SK-N-SH (cell line): ENCODE data around the gene RAB20.

Source experiments
- CTCF ChIP-seq: fragments of 200-600 bp; sonication (generic); IDR thresholded peaks from 2 replicates; pipeline ENCODE4 v1.6.1; 2017; ENCODE audit warnings: antibody characterized with exemption, mild to moderate bottlenecking, moderate library complexity
- EP300 ChIP-seq, 2 experiments: IDR thresholded peaks; 2 replicates each; pipeline versions ENCODE4 v1.4.0 to v1.6.1; 2012; ENCODE audit warnings: borderline replicate concordance in 1 of 2, low read depth in 1 of 2, low read length in 1 of 2
- EZH2phosphoT487 ChIP-seq: fragments of 200-600 bp; sonication (generic); IDR thresholded peaks from 2 replicates; pipeline ENCODE4 v1.6.1; 2017; ENCODE audit warnings: low read depth, mixed run types, mild to moderate bottlenecking, antibody characterized with exemption, moderate library complexity, borderline replicate concordance
- FOXJ3 ChIP-seq: sonication (generic); formaldehyde crosslinking; IDR thresholded peaks from 2 replicates; pipeline ENCODE4 v1.5.1; 2020; ENCODE audit warnings: mild to moderate bottlenecking, missing genetic modification reagents
- FOXM1 ChIP-seq: IDR thresholded peaks from 2 replicates; pipeline ENCODE4 v1.4.0; 2012; ENCODE audit warnings: low read depth, mild to moderate bottlenecking
- MXI1 ChIP-seq: IDR thresholded peaks from 2 replicates; pipeline ENCODE4 v1.6.1; 2012; ENCODE audit warnings: mild to moderate bottlenecking, low read depth, low read length, improper control_type of control experiment
- NFIC ChIP-seq: IDR thresholded peaks from 2 replicates; pipeline ENCODE4 v1.4.0; 2012; ENCODE audit warnings: borderline replicate concordance
- NRF1 ChIP-seq: IDR thresholded peaks from 2 replicates; pipeline ENCODE4 v1.6.1; 2012; ENCODE audit warnings: low read depth, mild to moderate bottlenecking, low read length
- RAD21 ChIP-seq: IDR thresholded peaks from 2 replicates; pipeline ENCODE4 v1.6.1; 2012; ENCODE audit warnings: mild to moderate bottlenecking, low read length
- RFX5 ChIP-seq: IDR thresholded peaks from 2 replicates; pipeline ENCODE4 v1.6.1; 2012; ENCODE audit warnings: mild to moderate bottlenecking, improper control_type of control experiment, low read length
- TAF1 ChIP-seq: IDR thresholded peaks from 2 replicates; pipeline ENCODE4 v1.6.1; 2012; ENCODE audit warnings: low read depth, mild to moderate bottlenecking, low read length, moderate library complexity, borderline replicate concordance
- TEAD4 ChIP-seq: IDR thresholded peaks from 2 replicates; pipeline ENCODE4 v1.4.0; 2012; ENCODE audit warnings: mild to moderate bottlenecking, borderline replicate concordance; ENCODE audit not compliant: insufficient read depth
- USF1 ChIP-seq: IDR thresholded peaks from 2 replicates; pipeline ENCODE4 v1.4.0; 2012; ENCODE audit warnings: low read depth, borderline replicate concordance
- USF2 ChIP-seq: fragments of 150-350 bp; IDR thresholded peaks from 2 replicates; pipeline ENCODE4 v1.6.1; 2017; ENCODE audit warnings: antibody characterized with exemption, low read length, low read depth, borderline replicate concordance

- TF ChIP-seq CTCF = no peak
- no peak for TF ChIP-seq TAF1
- no peak for TF ChIP-seq NFIC
- no peak for TF ChIP-seq NRF1
- TF ChIP-seq RAD21 = no peak
- TF ChIP-seq FOXM1 = no peak
- no peak for TF ChIP-seq TEAD4
- no peak for TF ChIP-seq FOXJ3 (CRISPR knock-in tag)
- TF ChIP-seq EZH2phosphoT487 = no peak
- no peak for TF ChIP-seq USF2
- no peak for TF ChIP-seq USF1
- TF ChIP-seq MXI1 = no peak
- TF ChIP-seq EP300 (IDR thresholded peaks at IDR 0.05; ENCODE audit: borderline replicate concordance in 1 of 2, low read depth in 1 of 2, low read length in 1 of 2) = no peak
- no peak for TF ChIP-seq RFX5
Measured at GRCh38 chr13:110480161-110480560, 81.4 kb downstream of the RAB20 start.
